HepG2 (cell line): ENCODE results near the gene GLIPR1. TPM values are rescaled to one million over a fixed set of nuclear protein-coding genes. Genes with fewer than 3 reads are reported as not detected.

ENCODE experiments used
- ATAC-seq: fragments of 200-7000 bp; cut with Tn5 transposase; 3 replicates; pipeline ENCODE4 v1.9.1; 2020; ENCODE audit warnings: mild to moderate bottlenecking, moderate library complexity
- BruUV-seq: library from RNA; stranded (reverse); fragments of 400-500 nt; replicated peaks from 2 replicates; lab custom pipeline; 2021; lab: Mats Ljungman, UMichigan
- CTCF ChIA-PET: fragments of 300-600 bp; formaldehyde crosslinking; extraction: SDS; loops from one replicate; lab custom pipeline; 2021; ENCODE audit warnings: low total read pairs, inconsistent platforms, low intra/inter-chr PET ratio; lab: Yijun Ruan, JAX
- POLR2A ChIA-PET: fragments of 350-600 bp; sonication (Branson Sonifier 250); formaldehyde crosslinking; loops from one replicate; lab custom pipeline; 2020; ENCODE audit warnings: antibody characterized with exemption, inconsistent platforms; lab: Yijun Ruan, JAX
- DNase-seq: peaks from one replicate; pipeline ENCODE4 v3.0.0-alpha.2; 2015; ENCODE audit warnings: low spot score
- FAIRE-seq: peaks from 3 replicates; lab custom pipeline; 2011; peaks lifted over from hg19 to GRCh38; lab: Jason Lieb, UNC
- H2AFZ ChIP-seq: one replicate; pipeline ENCODE4 v1.6.1; 2011; ENCODE audit warnings: low read length, inconsistent platforms
- H3K27ac ChIP-seq: fragments of 300-600 bp; 3 replicates; pipeline ENCODE4 v1.8.0; 2011; ENCODE audit warnings: mixed run types, mild to moderate bottlenecking, mixed read lengths, low read length, inconsistent platforms; ENCODE audit not compliant: insufficient read depth; ENCODE audit errors: extremely low read length
- H3K27me3 ChIP-seq, 2 experiments: fragments of 200-600 bp in 1 of 2; 2 replicates in 1 of 2; 3 replicates in 1 of 2; pipeline versions ENCODE4 v1.6.0 to v1.8.0; 2011; ENCODE audit warnings: low read length in 2 of 2, mild to moderate bottlenecking in 2 of 2, moderate library complexity in 2 of 2, inconsistent platforms in 1 of 2; ENCODE audit not compliant: insufficient read depth in 2 of 2, control insufficient read depth in 1 of 2
- H3K36me3 ChIP-seq, 2 experiments: fragments of 200-600 bp in 1 of 2; replicated peaks in 1 of 2; 2 replicates in 1 of 2; 3 replicates in 1 of 2; pipeline versions ENCODE4 v1.5.1 to v1.8.0; 2011; ENCODE audit warnings: low read length in 2 of 2, inconsistent platforms in 1 of 2; ENCODE audit not compliant: insufficient read depth in 2 of 2, control insufficient read depth in 1 of 2
- H3K4me1 ChIP-seq: 2 replicates; pipeline ENCODE4 v1.5.1; 2012; ENCODE audit warnings: low read length, inconsistent platforms; ENCODE audit not compliant: insufficient read depth
- H3K4me2 ChIP-seq: 2 replicates; pipeline ENCODE4 v1.6.0; 2011; ENCODE audit warnings: low read depth, low read length, inconsistent platforms
- H3K4me3 ChIP-seq, 3 experiments: fragments of 200-600 bp in 1 of 3; sonication (generic), shearing (Covaris generic) in 1 of 3; replicated peaks in 1 of 3; 2 replicates each; pipeline ENCODE4 v1.5.1; 2011 to 2016; ENCODE audit warnings: low read length in 3 of 3, inconsistent platforms in 2 of 3, low read depth in 2 of 3, mild to moderate bottlenecking in 2 of 3, control low read depth in 1 of 3, mixed read lengths in 1 of 3; ENCODE audit not compliant: insufficient read depth in 1 of 3
- H3K79me2 ChIP-seq: one replicate; pipeline ENCODE4 v1.6.1; 2011; ENCODE audit warnings: low read length, inconsistent platforms; ENCODE audit not compliant: insufficient read depth
- H3K9ac ChIP-seq: 2 replicates; pipeline ENCODE4 v1.6.0; 2011; ENCODE audit warnings: mild to moderate bottlenecking, low read depth, low read length, inconsistent platforms; ENCODE audit not compliant: insufficient read depth
- H3K9me3 ChIP-seq: 2 replicates; pipeline ENCODE4 v1.5.1; 2012; ENCODE audit warnings: mild to moderate bottlenecking, low read length
- H4K20me1 ChIP-seq: 2 replicates; pipeline ENCODE4 v1.6.0; 2011; ENCODE audit warnings: inconsistent platforms, mild to moderate bottlenecking, low read length, moderate library complexity; ENCODE audit not compliant: insufficient read depth
- DR1 ChIP-seq: sonication (generic); formaldehyde crosslinking; IDR thresholded peaks from 2 replicates; pipeline ENCODE4 v1.8.0; 2021; ENCODE audit warnings: mild to moderate bottlenecking, missing genetic modification reagents, inconsistent platforms
- HOXA9 ChIP-seq: sonication (generic); formaldehyde crosslinking; IDR thresholded peaks from 2 replicates; pipeline ENCODE4 v1.8.1; 2022; ENCODE audit warnings: missing genetic modification reagents, mild to moderate bottlenecking, moderate library complexity, borderline replicate concordance
- MYC ChIP-seq: sonication (generic); formaldehyde crosslinking; IDR thresholded peaks from 2 replicates; pipeline ENCODE4 v1.9.0; 2021; ENCODE audit warnings: missing genetic modification reagents, borderline replicate concordance
- SIN3A ChIP-seq: IDR thresholded peaks from 2 replicates; pipeline ENCODE4 v1.6.1; 2011; ENCODE audit warnings: low read depth, mild to moderate bottlenecking, control low read depth, low read length, borderline replicate concordance
- SP5 ChIP-seq: IDR thresholded peaks from 2 replicates; pipeline ENCODE4 v1.6.1; 2016; ENCODE audit warnings: low read depth, borderline replicate concordance
- SUZ12 ChIP-seq: fragments of 150-350 bp; IDR thresholded peaks from 2 replicates; pipeline ENCODE4 v1.6.1; 2014; ENCODE audit warnings: low read depth, low read length
- ZC3H4 ChIP-seq: sonication (generic); formaldehyde crosslinking; IDR thresholded peaks from 2 replicates; pipeline ENCODE4 v1.4.0; 2020; ENCODE audit warnings: missing genetic modification reagents, borderline replicate concordance
- ZFP90 ChIP-seq: sonication (generic); formaldehyde crosslinking; IDR thresholded peaks from 2 replicates; pipeline ENCODE4 v1.8.0; 2022; ENCODE audit warnings: missing genetic modification reagents, mild to moderate bottlenecking, inconsistent platforms, borderline replicate concordance
- ZNF362 ChIP-seq: sonication (generic); formaldehyde crosslinking; IDR thresholded peaks from 2 replicates; pipeline ENCODE4 v1.4.0; 2020; ENCODE audit warnings: missing genetic modification reagents, mild to moderate bottlenecking, borderline replicate concordance
- ZNF879 ChIP-seq: sonication (generic); formaldehyde crosslinking; IDR thresholded peaks from 2 replicates; pipeline ENCODE4 v1.8.1; 2023; ENCODE audit warnings: missing genetic modification reagents
- WGBS: methylation state at CpG from one replicate; pipeline ENCODE4 v1.1.6; 2017; ENCODE audit warnings: low lambda C conversion rate; 5-methylcytosine and 5-hydroxymethylcytosine counted together
- in situ Hi-C: cut with HindIII; loops from 2 replicates; pipeline ENCODE4 v1.10.0; 2017; ENCODE audit warnings: low pct_unique_long_range_greater_than_20kb; ENCODE audit not compliant: extremely low pct_ligation_motif_present
- intact Hi-C: fragments of 100-400 bp; cut with micrococcal nuclease; formaldehyde crosslinking; loops from one replicate; pipeline ENCODE4 v1.10.0; 2022; ENCODE audit not compliant: unreplicated experiment
- polyA plus RNA-seq, 8 experiments: library from polyadenylated mRNA; depleted of rRNA in 3 of 8; stranded (reverse) in 7 of 8; unstranded in 1 of 8; fragments of >200 nt; fragmentation: Illumina TruSeq in 4 of 8; extraction: Trizol in 4 of 8; gene quantifications; 2 replicates each; pipeline versions ENCODE4 v1.2.1 to v1.2.3, GENCODE V29; 2011 to 2016; ENCODE audit warnings: low read depth in 4 of 8, missing spikeins in 1 of 8, mixed read lengths in 1 of 8; ENCODE audit not compliant: insufficient read depth in 1 of 8
- total RNA-seq, 5 experiments: library from RNA; depleted of rRNA; stranded (reverse); fragments of >200 nt; fragmentation: Illumina TruSeq; extraction: Trizol; gene quantifications; 2 replicates each; pipeline ENCODE4 v1.2.3, GENCODE V29; 2016; ENCODE audit warnings: low read depth in 1 of 5

GLIPR1 gene
- total and polyA plus RNA-seq, 2 of the 13 experiments (the other 11 are each of a cell fraction or from before 2014, with no cell fraction given): 1.9 to 5.0 TPM

GRCh38 chr12:75489187-75489586 is 8.6 kb downstream of the GLIPR1 start:
- ATAC-seq (no peak), FAIRE-seq (no peak), DNase-seq (no peak)
- Histone ChIP-seq H3K9ac (no peak overlapping the region), H3K4me1 (peaks cover 6% of the 10 kb centered on the region), H3K27me3 (no peaks in the 10 kb centered on the region), H3K36me3 (no peaks in the 10 kb centered on the region), H2AFZ (no peak overlapping the region), H3K79me2 (no peaks in the 10 kb centered on the region), H3K9me3 (no peaks in the 10 kb centered on the region), H3K27ac (no peak overlapping the region), H3K4me2 (no peak overlapping the region), H4K20me1 (no peaks in the 10 kb centered on the region), H3K4me3 (no peak overlapping the region)
- TF ChIP-seq SP5 (CRISPR knock-in tag): no peak
- no peak for TF ChIP-seq ZC3H4 (CRISPR knock-in tag)
- TF ChIP-seq MYC (CRISPR knock-in tag): no peak
- no peak for TF ChIP-seq HOXA9 (CRISPR knock-in tag)
- TF ChIP-seq ZNF362 (CRISPR knock-in tag): no peak
- TF ChIP-seq SIN3A: no peak
- TF ChIP-seq ZNF879 (CRISPR knock-in tag): no peak
- TF ChIP-seq ZFP90 (CRISPR knock-in tag): no peak
- no peak for TF ChIP-seq SUZ12
- TF ChIP-seq DR1 (CRISPR knock-in tag): no peak
- ChIA-PET POLR2A (no interaction called here), CTCF (no interaction called here)
- WGBS: 97% methylated on average over 2 of the region's 2 CpGs
- in situ Hi-C loops (no loop called here), intact Hi-C loops (loop anchor here (2.0 to 10.0 kb wide), 2 partner anchors 800 to 856 kb away; partner anchors contain the start of gene BBS10)
- no TSS peak for BruUV-seq
